Breast epithelium (tissue), 4 donors: Measurements from ENCODE around the gene LSAMP. TPM values are rescaled to one million over a fixed set of nuclear protein-coding genes. Genes with fewer than 3 reads are reported as not detected.

ENCODE experiments used
- DNase-seq, 2 donors: peaks; one replicate each; pipeline ENCODE4 v3.0.0-alpha.2; 2019; ENCODE audit warnings: low spot score in 2 of 2
- H3K27ac ChIP-seq, 2 donors: fragments of 200-600 bp; sonication (generic) in 1 of 2; one replicate each; pipeline ENCODE4 v1.5.1; 2016 to 2019; ENCODE audit warnings: mild to moderate bottlenecking in 1 of 2
- H3K27me3 ChIP-seq, 2 donors: fragments of 200-600 bp; sonication (generic) in 1 of 2; one replicate each; pipeline versions ENCODE4 v1.5.1 to v1.6.0; 2017 to 2019; ENCODE audit warnings: control low read depth in 1 of 2, mild to moderate bottlenecking in 1 of 2
- H3K36me3 ChIP-seq: fragments of 200-600 bp; one replicate; pipeline ENCODE4 v1.5.1; 2019
- H3K4me1 ChIP-seq, 2 donors: fragments of 200-600 bp; sonication (generic); one replicate each; pipeline ENCODE4 v1.5.1; 2016 to 2019; ENCODE audit warnings: control low read depth in 1 of 2
- H3K4me3 ChIP-seq, 3 donors: fragments of 200-600 bp; sonication (generic); 1 replicate in 2 of 3; 2 replicates in 1 of 3; pipeline ENCODE4 v1.5.1; 2016 to 2019; ENCODE audit warnings: mild to moderate bottlenecking in 3 of 3, moderate library complexity in 2 of 3
- H3K9me3 ChIP-seq, 2 donors: fragments of 200-600 bp; sonication (generic) in 1 of 2; one replicate each; pipeline ENCODE4 v1.5.1; 2016 to 2019; ENCODE audit warnings: control low read depth in 1 of 2
- POLR2A ChIP-seq: fragments of 450-650 bp; IDR thresholded peaks from one replicate; pipeline ENCODE4 v1.6.1; 2016; ENCODE audit warnings: antibody characterized with exemption, mild to moderate bottlenecking, moderate library complexity
- POLR2AphosphoS5 ChIP-seq, 3 donors: sonication (generic); formaldehyde crosslinking; IDR thresholded peaks; one replicate each; pipeline ENCODE4 v1.6.1; 2017; ENCODE audit warnings: antibody characterized with exemption in 3 of 3
- intact Hi-C: fragments of 100-400 bp; cut with DNase I; formaldehyde crosslinking; loops from one replicate; pipeline ENCODE4 v1.15.1; 2023; ENCODE audit warnings: low total_unique reads
- total RNA-seq, 3 donors: library from RNA; depleted of rRNA; stranded (reverse); fragments of >200 nt; gene quantifications; one replicate each; pipeline ENCODE4 v1.1.0, GENCODE V29; 2016
- TF ChIP-seq, protein P1 (sequence below), 3 donors: fragments of 450-650 bp; IDR thresholded peaks; one replicate each; pipeline ENCODE4 v1.5.1; 2016 to 2017; ENCODE audit warnings: antibody characterized with exemption in 3 of 3, mild to moderate bottlenecking in 3 of 3, moderate library complexity in 3 of 3

The LSAMP gene
- total RNA-seq, 3 donors from 2014 or later, result 1.6 to 3.8 (median 3.5) TPM

DNA sequence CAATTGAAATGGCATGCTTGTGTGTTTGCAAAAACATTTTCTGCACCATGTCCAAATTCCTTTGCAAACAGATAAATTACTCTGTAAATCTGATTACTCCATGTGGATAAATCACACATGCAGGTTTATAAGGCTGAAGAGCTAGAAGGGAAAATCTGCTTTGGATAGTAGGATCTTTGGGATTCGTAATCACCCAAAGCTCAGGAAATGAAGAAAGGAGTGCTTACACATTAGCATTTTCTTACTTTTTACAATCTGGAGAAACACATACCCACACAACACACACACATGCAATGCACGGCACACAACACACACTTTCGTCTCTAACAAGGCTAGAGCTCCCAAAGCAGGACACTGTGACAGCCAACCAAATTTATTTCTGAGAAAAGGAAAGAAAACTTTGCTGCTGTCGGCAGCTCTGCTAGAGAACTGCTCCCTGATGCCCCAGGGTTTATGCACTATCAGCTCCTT lies 2.1 kb downstream of the LSAMP start:
- Histone ChIP-seq H3K4me1 (no peaks in the 10 kb centered on the region), H3K36me3 (no peaks in the 10 kb centered on the region), H3K9me3 (no peaks in the 10 kb centered on the region), H3K4me3 (peak overlapping the region in 1 of 3 donors; percentile 31), H3K27me3 (no peaks in the 10 kb centered on the region), H3K27ac (no peak overlapping the region)
- intact Hi-C loops, result no loop called here
- TF ChIP-seq, protein P1, sequence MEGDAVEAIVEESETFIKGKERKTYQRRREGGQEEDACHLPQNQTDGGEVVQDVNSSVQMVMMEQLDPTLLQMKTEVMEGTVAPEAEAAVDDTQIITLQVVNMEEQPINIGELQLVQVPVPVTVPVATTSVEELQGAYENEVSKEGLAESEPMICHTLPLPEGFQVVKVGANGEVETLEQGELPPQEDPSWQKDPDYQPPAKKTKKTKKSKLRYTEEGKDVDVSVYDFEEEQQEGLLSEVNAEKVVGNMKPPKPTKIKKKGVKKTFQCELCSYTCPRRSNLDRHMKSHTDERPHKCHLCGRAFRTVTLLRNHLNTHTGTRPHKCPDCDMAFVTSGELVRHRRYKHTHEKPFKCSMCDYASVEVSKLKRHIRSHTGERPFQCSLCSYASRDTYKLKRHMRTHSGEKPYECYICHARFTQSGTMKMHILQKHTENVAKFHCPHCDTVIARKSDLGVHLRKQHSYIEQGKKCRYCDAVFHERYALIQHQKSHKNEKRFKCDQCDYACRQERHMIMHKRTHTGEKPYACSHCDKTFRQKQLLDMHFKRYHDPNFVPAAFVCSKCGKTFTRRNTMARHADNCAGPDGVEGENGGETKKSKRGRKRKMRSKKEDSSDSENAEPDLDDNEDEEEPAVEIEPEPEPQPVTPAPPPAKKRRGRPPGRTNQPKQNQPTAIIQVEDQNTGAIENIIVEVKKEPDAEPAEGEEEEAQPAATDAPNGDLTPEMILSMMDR (IDR thresholded peaks at IDR 0.05), result no peak
- TF ChIP-seq POLR2A, result no peak
- no peak for TF ChIP-seq POLR2AphosphoS5 (IDR thresholded peaks at IDR 0.05)
- no peak for DNase-seq

DNA sequence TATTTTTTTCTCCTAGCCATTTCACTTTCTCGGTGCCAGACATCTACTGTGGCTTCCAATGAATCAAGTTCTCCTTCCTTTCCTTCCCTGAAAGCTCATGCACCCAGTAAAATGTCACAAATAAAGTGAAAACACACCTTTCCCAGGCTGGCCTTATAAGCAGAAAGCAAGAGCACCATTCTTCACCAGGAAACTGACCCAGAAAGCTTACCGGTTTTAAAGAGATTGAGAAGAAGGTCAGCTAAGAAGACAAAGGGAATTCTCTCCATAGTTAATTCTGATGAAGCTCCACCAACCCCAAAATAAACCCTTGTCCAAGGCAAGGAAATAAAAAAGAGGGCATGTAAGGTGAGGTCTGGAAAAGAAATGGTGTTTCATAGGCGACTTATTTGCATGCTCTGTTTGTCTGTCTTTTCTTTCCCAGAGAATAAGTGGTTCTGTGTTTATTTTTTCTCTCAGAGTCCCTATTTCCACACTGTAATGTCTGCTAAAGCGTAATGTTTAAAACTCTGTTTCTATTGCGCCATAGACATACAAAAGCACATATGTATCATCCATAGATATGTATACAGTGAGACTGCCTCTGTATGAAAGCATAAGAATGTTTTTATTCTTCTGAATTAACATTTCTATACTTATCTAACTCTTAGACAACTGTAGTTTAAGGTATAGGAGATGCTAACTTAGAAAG lies 2.8 kb downstream of the LSAMP start:
- Histone ChIP-seq H3K27ac (no peak overlapping the region), H3K36me3 (no peaks in the 10 kb centered on the region), H3K9me3 (no peaks in the 10 kb centered on the region), H3K4me1 (no peaks in the 10 kb centered on the region), H3K27me3 (no peaks in the 10 kb centered on the region), H3K4me3 (no peak overlapping the region)
- intact Hi-C loops, result no loop called here
- no peak for DNase-seq
- TF ChIP-seq POLR2AphosphoS5 (IDR thresholded peaks at IDR 0.05) (no peak), POLR2A (no peak)
- TF ChIP-seq, protein P1 (IDR thresholded peaks at IDR 0.05), result no peak

DNA sequence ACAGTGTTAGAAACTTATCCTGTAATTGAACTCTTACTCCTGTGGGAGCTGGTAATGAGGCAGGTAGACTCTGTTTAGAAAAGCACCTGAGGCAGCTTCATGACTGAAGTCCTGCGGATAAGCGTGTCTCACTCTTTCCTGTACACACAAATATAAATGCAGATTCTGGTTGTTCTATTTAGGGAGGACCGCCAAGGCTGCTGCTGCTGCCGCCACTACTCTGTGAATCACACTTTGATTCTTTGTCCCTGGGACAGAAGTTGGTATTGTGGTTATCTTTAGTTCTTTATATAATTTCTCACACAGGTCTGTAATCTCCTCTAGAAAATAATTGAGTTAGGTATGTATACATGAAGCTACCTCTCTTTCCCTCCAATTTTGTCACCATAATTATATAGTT lies 3.6 kb downstream of the LSAMP start:
- Histone ChIP-seq H3K4me1 (no peaks in the 10 kb centered on the region), H3K9me3 (no peaks in the 10 kb centered on the region), H3K27me3 (no peaks in the 10 kb centered on the region), H3K4me3 (no peak overlapping the region), H3K27ac (no peak overlapping the region), H3K36me3 (no peaks in the 10 kb centered on the region)
- TF ChIP-seq, protein P1 (IDR thresholded peaks at IDR 0.05), result no peak
- TF ChIP-seq POLR2A, result no peak
- no peak for TF ChIP-seq POLR2AphosphoS5 (IDR thresholded peaks at IDR 0.05)
- intact Hi-C loops, result no loop called here
- DNase-seq, result no peak

DNA sequence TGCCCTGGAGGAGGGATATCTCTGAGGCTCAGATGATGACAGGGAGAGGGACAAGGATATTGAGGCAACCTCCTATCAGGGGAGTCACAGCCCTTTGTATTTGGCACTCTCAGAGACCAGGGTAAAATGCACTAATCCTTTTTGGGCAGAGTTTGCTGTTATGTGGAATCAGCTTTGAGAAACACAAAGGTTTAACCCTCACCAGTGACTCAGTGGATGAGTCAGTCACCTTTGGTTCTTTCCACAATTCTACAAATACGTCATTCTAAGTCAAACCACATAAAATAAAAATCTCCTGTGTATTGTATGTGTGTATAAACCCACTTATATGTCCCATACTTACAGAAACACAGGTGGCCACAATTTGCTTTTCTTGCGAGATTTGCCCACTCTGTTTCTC lies 5.1 kb downstream of the LSAMP start:
- no peak for TF ChIP-seq POLR2A
- Histone ChIP-seq H3K27me3 (no peaks in the 10 kb centered on the region), H3K36me3 (no peaks in the 10 kb centered on the region), H3K4me1 (no peaks in the 10 kb centered on the region), H3K27ac (no peak overlapping the region), H3K4me3 (no peak overlapping the region), H3K9me3 (no peaks in the 10 kb centered on the region)
- no peak for DNase-seq
- intact Hi-C loops, result no loop called here

DNA sequence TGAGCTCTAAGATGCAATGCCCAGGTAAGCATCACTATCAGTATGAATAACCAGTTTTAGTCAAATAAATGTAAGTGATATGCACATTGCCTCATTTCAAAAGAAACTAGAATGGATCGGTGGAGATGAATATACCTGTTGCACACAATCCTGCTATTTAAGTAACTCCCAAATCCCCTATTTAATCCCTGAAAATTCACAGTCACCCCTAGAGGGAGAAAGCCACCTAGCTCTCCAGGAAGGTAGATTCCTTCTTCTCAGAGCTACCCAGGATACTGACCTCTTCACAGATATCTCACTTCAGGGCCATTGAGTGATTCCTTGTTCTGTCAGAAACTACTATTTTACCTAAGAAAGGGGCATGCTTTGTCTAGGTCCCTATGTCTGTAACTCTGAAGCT lies 11.7 kb downstream of the LSAMP start:
- Histone ChIP-seq H3K27ac (no peak overlapping the region), H3K9me3 (no peaks in the 10 kb centered on the region), H3K36me3 (no peaks in the 10 kb centered on the region), H3K4me3 (no peak overlapping the region), H3K27me3 (no peaks in the 10 kb centered on the region), H3K4me1 (no peaks in the 10 kb centered on the region)
- intact Hi-C loops, result no loop called here
- DNase-seq, result no peak
- TF ChIP-seq POLR2A (no peak), POLR2AphosphoS5 (IDR thresholded peaks at IDR 0.05) (no peak)
- TF ChIP-seq, protein P1 (IDR thresholded peaks at IDR 0.05), result no peak
